ENCODE data around the gene TBC1D22A.

The TBC1D22A gene

GRCh38 chr22:47151490-47151889, 389.0 kb downstream of the TBC1D22A start:
- Histone ChIP-seq H3K36me3 (replicated peaks) (no peaks in the 10 kb centered on the region), H3K27me3 (replicated peaks) (no peaks in the 10 kb centered on the region), H3K4me3 (ENCODE audit: low read depth, low read length) (no peak overlapping the region), H3K27ac (no peak overlapping the region)
- peak; percentile 20 for DNase-seq
- in situ Hi-C loops (cut with HindIII; ENCODE audit: low pct_ligation_motif_present, low sequenced_read_pairs), result no loop called here
- no peak for TF ChIP-seq CTCF (IDR thresholded peaks at IDR 0.05; ENCODE audit: low read depth, low read length, missing control alignments)

- Histone ChIP-seq H3K36me3 (replicated peaks) (no peaks in the 10 kb centered on the region), H3K27ac (no peak overlapping the region), H3K4me3 (ENCODE audit: low read depth, low read length) (no peak overlapping the region), H3K27me3 (replicated peaks) (no peaks in the 10 kb centered on the region)
- in situ Hi-C loops (cut with HindIII; ENCODE audit: low pct_ligation_motif_present, low sequenced_read_pairs), result no loop called here
- TF ChIP-seq CTCF (IDR thresholded peaks at IDR 0.05; ENCODE audit: low read depth, low read length, missing control alignments), result no peak
- no peak for DNase-seq
These were observed 389.8 kb downstream of the TBC1D22A start for GRCh38 chr22:47152236-47152635.

- Histone ChIP-seq H3K27ac (no peak overlapping the region), H3K36me3 (replicated peaks) (no peaks in the 10 kb centered on the region), H3K27me3 (replicated peaks) (no peaks in the 10 kb centered on the region), H3K4me3 (ENCODE audit: low read depth, low read length) (no peak overlapping the region)
- TF ChIP-seq CTCF (IDR thresholded peaks at IDR 0.05; ENCODE audit: low read depth, low read length, missing control alignments), result no peak
- in situ Hi-C loops (cut with HindIII; ENCODE audit: low pct_ligation_motif_present, low sequenced_read_pairs), result no loop called here
- no peak for DNase-seq
These were observed 390.5 kb downstream of the TBC1D22A start for GRCh38 chr22:47152938-47153337.

GRCh38 chr22:47153854-47154525, 391.5 kb downstream of the TBC1D22A start:
- Histone ChIP-seq H3K27ac (no peak overlapping the region), H3K27me3 (replicated peaks) (no peaks in the 10 kb centered on the region), H3K4me3 (ENCODE audit: low read depth, low read length) (no peak overlapping the region), H3K36me3 (replicated peaks) (no peaks in the 10 kb centered on the region)
- in situ Hi-C loops (cut with HindIII; ENCODE audit: low pct_ligation_motif_present, low sequenced_read_pairs), result no loop called here
- DNase-seq, result no peak
- no peak for TF ChIP-seq CTCF (IDR thresholded peaks at IDR 0.05; ENCODE audit: low read depth, low read length, missing control alignments)

- no peaks in the 10 kb centered on the region for H3K36me3 ChIP-seq (replicated peaks)
- no peak overlapping the region for H3K4me3 ChIP-seq (ENCODE audit: low read depth, low read length)
- H3K27me3 ChIP-seq (replicated peaks), result no peaks in the 10 kb centered on the region
- peak; percentile 17 for TF ChIP-seq CTCF (IDR thresholded peaks at IDR 0.05; ENCODE audit: low read depth, low read length, missing control alignments)
- H3K27ac ChIP-seq, result no peak overlapping the region
- in situ Hi-C loops (cut with HindIII; ENCODE audit: low pct_ligation_motif_present, low sequenced_read_pairs), result no loop called here
- DNase-seq, result no peak
These were observed 392.2 kb downstream of the TBC1D22A start for GRCh38 chr22:47154621-47155081.
